Measurements from ENCODE around the gene FSHR. TPM values are rescaled to one million over a fixed set of nuclear protein-coding genes. Genes with fewer than 3 reads are reported as not detected.

FSHR gene
- total and polyA plus RNA-seq, 2 of the 8 experiments (the other 6 are each of a cell fraction or from before 2014, with no cell fraction given), result not detected

- TF ChIP-seq CHD7 (IDR thresholded peaks at IDR 0.05; ENCODE audit: insufficient replicate concordance, low read length), result no peak
- TF ChIP-seq BACH1 (IDR thresholded peaks at IDR 0.05; ENCODE audit: low read length), result no peak
Measured at GRCh38 chr2:49002750-49003149, 151.6 kb downstream of the FSHR start (continued).
